GM19043 (cell line): ENCODE results near the gene AGPAT1.
A peak's percentile ranks its signal among the peaks of the same experiment; 100 is the strongest.
"Not testable (repeated sequence)": the region's sequence is repeated elsewhere in the genome, so short reads cannot be mapped to it uniquely, and the experiment has no call there.

Experiments
- ATAC-seq: cut with Tn5 transposase; IDR thresholded peaks from one replicate; pipeline ENCODE4 v1.9.1; 2021; ENCODE audit warnings: low read depth; ENCODE audit not compliant: unreplicated experiment

AGPAT1 gene

DNA sequence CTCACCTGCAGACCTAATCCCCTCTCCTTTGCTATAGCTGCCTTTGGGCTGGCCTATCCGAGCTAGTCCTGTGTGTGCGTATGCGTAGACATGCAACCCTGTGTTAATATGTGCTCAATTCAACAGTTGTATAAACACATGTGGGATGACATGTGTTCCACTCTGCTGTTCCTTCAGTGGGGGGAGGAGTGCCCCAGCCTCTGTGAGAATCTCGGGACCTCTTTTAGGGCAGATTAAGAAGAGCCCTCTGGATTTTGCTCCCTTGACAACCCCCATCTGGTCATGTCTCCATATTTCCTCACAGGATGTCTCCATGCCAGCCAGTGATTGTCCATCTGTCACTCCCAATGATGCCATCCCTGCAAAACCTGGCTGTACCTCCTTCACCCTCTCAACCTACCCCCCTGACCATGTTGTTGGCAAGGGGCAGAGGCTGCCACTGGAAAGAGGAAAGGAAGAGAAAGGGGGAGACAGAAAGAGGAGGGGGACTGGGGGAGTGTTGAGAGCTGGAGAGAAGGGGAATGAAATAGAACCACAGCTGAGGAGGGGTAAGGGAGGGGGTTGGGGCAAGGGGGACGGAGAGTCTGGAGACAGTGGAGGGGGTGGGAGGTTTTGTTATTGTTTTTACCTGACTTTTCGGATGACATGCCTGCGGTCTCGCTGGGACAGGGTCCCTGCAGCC is 24.6 kb downstream of the AGPAT1 start:
- ATAC-seq, result no peak

DNA sequence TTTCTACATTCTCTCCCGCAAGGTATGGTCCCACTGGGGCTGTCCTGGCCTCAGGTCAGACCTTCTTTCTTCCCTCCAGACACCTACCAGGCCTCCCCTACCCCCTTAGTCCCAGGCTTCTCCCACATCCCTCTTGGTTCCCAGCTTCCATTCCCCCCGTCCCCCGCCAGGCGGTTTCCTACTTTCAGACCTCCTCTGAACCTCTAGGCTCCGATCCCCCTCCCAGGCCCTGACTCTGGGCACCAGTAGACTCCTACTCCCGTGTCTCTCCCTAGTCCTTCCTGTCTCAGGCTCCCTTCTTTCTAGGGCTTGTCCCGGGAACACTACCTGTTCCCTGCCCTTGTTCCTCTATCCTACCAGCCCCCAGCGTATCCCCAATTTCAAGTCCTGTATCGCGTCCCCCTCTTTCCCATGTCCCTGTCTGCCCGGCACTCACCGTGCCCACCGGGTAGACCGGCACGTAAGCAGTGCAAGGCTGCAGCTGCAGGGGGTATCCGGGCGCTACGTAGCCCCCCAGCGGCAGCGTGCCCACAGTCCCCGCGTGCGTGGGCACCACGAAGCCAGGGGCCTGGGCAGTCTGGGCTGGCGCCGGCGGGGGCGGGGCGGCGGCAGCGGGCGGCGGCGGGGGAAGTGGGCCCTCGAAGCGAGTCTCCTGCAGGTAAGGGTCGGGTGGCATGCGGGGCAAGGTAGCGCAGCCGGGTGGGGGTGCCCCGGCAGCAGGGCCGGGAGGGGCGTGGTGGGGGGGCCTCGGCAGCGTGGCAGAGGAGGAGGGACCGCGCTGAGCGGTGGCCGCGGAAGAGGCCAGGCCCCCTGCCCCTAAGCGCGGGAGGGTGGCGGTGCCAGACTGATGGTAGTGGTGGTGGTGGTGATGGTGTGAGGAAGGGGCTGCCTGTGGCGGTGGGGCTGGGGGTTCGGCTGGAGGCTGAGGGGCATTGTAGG is 25.7 kb downstream of the AGPAT1 start:
- no peak for ATAC-seq

DNA sequence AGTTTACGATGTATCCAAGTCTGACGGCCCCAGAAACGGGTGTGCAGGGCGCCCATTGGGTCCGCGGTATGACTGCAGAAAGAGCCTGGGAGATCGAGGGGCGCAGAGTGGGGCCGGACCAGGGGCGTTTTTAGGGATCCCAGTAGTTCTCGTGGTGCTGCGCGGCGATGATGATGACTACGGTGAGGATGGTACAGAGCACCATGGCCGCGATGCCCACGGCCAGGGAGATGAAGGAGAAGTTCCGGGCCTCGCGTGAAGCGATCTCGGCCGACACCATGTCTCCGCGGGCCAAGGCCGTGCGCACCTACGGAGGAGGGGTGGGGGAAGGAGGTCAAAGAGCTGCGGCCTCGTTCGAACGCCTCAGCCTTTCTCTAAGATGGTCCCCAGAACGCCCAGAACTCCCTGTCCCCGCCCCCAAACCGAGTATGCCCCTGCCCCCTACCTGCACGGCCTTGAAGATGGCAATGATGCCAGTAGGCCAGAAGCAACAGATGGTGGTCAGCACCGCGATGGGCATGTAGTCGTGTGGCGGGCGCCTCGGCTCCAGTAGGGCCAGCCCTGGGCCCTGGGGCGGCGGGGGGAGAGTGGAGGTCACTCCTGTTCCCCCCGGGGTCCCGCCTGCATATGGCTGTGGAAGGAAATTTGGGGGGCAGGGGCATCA is 26.7 kb downstream of the AGPAT1 start:
- no peak for ATAC-seq

DNA sequence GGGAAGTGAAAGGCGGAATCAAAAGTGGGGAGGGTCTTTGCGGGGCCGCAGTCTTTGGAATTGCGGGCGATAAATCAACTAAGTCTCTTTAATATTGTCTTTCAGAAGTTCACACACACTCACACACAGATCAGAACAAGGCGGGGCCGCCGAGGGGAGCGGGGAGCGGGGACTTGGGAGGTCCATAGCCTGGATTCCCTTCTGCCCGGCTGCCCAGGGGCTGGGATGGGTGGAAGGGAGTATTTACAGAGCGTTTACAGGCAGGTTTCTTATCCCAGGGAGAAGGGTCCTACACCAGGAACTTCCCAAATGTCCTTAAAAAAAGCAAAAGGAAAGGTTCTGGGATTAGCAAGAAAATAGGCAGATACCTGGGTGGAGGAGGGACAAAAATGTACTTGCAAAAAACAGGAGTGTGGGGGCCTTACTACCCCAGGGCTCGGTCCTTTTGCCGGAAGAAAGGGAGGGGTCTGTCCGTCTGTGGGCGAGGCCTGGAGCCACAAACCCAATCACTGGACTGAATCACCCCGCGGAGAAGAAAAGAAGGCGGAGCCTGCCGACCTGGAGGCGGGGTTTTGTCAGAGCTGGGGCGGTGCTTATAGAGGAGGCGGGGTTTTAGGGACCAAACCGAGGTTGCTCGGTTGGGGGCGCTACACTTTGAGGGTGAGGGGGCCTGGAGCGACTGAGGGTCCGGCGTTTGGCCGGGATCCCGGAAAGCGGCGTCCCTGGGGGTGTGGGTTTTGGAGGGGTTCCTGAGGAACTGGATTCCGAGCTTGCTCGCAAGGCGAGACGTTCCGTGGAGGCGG is 27.4 kb downstream of the AGPAT1 start:
- ATAC-seq, result no peak

DNA sequence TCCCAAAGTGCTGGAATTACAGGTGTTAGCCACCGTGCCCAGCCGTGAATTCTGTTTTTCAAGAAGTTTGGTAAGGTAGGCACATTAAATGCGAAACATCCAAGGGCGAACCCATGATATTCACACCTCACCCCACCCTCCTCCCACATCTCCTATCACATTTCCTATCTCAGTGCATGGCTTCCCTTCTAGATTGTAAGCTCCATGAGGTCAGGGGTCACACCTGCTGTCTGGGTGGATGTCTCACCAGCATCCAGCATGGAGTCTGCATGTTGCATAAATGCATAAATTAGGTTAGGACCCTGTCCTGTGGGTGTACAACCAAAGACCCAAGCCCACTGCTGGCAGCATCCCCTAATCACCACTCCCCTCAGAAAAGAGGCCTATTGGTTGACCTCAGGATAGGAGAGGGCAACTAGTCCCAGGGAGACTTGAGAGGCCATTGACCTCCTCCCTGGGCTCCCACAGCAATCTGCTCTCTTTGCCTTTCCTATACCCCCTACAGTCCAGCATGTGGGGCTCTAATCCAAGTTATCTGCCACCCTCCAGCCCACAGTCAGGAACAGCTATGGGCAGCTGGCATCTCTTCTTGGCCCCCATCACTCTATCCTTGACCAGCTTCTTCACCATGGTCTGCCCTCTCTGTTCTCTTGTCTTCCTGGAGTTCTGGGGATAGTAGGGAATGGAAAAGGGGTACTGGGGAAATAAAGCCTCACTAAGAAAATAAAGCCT is 28.3 kb downstream of the AGPAT1 start:
- no peak for ATAC-seq

DNA sequence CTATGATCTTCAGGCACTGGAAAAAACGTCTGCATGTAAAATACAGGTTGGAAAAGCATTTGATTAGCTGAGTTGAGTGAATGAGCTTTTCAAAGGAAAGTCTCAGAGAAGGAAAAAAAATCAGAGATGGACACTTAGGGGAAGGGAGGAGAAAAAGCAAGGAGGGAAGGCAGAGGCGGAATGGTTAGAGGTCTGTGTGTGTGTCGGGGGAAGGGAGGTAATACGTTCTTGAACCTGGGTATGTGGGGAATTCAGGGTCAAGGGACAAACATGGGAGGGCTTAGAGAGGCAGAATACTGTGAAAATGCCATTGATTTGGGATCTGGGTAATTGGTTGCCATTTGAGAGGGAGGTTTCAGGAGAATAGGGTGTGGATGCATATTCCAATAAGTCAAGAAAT is 29.2 kb downstream of the AGPAT1 start:
- ATAC-seq, result no peak

DNA sequence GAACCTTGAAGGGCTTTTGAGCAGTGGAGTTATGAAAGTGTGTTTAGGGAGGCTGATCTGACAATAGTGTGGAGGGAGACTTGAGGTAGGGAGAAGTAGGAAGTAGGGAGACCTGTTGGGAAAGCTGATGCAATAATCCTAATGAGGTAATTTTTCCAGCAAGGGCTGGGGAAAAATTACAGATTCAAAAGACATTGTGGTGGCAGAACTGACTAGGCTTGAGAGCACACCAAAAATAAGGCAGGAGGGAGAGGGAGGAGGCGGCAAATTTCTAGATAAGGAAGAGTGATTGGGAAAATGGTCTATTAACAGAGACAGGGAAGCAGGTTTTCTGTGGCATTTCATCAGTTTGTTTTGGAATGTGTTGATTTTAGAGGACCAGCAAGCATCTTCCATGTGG is 29.6 kb downstream of the AGPAT1 start:
- no peak for ATAC-seq

DNA sequence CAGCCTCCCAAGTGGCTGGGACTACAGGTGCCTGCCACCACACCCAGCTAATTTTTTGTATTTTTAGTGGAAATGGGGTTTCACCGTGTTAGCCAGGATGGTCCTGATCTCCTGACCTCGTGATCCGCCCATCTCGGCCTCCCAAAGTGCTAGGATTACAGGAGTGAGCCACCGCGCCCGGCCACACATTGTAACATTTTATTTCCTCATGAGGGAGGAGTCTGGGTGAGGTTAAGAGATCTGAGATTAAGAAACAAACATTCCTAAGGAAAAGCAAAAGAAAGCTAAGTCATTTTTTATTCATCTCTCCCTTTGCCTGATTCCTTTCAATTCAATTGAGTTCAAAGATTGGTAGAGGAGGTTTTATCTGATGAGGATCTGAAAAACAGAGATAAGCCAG is 31.6 kb downstream of the AGPAT1 start:
- ATAC-seq, result not testable (repeated sequence)

DNA sequence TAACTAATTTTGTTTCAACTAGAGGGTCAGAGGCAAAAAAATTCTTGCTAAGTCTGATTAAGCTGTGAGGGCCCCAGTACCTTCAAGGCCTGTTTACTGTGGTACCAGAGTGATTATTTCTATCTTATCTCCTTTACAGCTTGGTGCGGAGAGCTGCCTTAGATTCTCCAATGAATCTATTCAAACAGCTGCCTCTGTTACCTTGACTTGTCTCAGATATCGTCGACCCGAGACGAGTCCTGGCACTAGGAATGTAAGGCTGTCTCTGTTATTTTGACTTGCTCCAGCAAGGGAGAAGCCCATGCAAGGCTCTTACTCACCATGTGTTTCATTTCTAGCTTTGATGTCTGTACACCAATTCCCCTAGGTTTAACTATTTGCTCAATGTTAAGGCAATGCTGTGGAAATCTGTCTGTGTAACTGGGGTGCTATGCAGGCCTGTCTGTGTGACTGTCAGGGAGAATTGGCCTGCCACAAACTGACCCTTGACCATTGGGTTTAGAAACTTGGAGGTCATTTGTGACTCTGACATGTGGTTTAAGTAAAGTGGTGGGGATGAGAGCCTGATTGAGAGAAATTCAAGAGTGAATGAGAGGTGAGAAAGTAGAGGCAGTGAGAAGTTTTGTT is 35.4 kb downstream of the AGPAT1 start:
- no peak for ATAC-seq

DNA sequence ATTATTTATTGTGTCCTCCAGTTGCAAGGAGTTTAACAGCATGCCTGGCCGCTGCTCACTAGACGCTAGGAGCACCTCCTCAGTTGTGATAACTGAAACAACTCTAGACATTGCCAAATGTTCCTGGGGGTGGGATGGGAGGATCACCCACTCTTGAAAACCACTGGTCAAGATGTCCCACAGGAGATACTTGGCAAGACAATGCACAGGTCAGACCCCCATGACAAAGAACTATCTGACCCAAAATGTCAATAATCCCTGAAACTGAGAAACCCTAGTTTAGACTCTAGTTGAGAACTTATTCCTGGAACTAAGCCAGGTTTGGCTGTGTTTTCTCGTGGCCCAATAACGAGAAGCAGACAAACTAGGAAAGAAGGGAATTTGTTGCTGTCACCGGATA is 36.3 kb downstream of the AGPAT1 start:
- ATAC-seq, result no peak

DNA sequence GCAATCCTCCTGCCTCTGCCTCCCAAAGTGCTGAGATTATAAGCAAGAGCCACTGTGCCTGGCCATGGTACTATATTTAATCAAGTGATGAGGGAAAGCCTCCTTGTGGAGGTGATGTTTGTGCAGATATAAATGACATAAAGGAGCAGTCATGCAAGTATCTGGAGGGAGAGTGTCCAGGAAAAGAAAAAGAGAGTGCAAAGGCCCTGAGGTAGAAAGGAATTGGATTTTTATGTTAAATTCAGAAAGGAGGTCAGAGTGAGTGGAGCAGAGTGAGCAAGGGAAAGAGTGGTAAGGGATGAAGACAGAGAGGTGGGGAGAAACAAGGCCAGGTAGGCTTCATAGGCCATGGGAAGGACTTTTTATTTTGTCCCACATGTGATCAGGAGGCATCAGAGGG is 38.4 kb downstream of the AGPAT1 start:
- ATAC-seq, result no peak

DNA sequence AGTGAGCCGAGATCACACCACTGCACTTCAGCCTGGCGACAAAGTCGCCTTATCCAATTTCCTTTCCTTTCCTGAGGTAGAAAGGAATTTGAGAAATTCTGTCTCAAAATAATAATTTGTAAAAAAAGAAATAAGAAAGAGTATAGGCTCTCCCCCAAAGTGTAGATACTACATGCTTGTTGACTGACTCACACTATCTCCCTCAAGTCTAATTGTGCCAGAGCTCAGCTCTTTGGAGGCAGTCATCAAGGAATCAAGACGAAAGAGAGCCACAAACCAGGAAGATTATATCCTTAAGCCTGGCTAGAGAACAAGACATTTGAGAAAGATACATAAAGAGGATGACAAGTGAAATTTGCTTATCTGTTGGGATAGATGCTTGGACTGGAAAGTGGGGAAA is 42.1 kb downstream of the AGPAT1 start:
- no peak for ATAC-seq

DNA sequence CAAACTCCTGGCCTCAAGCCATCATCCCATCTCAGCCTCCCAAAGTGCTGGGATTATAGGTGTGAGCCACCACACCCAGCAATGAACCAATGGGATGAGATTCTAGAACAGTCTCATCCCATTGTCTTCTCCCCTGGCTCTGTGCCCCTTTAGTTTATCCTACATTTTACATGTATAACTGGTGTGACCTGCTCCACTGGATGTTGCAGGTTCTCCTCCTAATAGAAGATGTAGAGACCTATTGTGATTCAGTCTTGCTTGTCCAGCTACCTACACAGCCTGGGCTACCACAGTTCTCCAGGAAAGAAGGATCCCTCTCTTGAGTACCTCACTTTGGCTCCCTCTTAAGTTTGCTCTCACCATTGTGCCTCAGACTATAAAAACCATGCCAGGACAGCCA is 43.8 kb downstream of the AGPAT1 start:
- ATAC-seq, result no peak

DNA sequence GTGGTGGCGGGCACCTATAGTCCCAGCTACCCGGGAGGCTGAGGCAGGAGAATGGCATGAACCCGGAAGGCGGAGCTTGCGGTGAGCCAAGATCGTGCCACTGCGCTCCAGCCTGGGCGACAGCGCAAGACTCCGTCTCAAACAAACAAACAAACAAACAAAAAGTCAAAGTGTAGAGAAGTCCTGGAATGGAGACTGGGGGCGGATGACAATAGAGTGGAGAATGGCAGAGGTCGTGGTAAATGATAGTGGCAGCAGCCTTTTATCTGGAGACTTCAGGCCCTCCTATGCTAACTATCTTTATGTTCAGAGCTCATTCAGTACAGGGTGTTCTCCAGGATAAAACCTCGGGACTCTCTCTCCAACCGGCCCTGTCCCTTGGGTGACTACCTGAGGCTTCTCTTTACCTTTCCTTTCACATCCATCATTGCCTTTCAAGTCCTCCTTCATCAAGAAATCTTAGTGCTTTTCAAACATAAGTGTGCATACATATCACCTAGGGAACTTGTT is 44.4 kb downstream of the AGPAT1 start:
- no peak for ATAC-seq

DNA sequence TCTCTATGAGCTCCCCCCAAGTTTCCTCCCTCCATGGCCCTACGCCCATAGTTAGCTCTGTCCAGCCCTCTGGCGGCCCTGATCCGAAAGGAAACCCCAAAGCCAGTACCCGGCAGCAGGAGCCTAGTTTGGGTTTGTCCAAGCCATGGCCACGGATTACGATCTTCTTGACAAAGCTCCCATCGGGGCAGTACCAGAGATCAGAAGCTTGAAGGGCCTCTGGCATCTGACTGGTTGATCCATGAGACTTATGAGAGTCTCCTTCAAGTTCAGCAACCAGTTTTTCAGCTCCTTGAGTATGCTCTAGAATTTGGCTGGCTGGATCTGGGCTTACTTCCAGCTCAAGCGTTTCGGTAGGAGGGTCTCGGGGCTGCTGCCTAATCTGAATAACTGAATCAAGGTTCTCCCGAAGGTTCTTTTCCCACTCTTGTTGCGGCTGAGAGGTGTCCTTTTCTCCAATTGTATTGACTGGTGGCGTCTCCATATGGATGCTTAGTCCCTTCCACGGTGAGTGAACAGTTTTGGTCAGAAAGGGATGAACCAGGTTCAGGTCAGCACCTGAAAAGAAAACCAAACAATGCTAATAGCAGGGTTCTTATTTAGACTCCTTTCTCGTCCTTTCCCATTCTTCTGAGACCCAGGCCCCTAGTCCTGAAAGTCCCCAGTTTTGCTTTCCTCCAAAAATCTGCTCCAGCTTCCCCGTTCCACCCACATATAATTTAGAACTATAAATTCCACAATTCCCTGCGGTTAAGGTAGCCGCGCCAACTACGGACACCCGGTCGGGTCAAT is 46.4 kb downstream of the AGPAT1 start:
- ATAC-seq, result no peak

DNA sequence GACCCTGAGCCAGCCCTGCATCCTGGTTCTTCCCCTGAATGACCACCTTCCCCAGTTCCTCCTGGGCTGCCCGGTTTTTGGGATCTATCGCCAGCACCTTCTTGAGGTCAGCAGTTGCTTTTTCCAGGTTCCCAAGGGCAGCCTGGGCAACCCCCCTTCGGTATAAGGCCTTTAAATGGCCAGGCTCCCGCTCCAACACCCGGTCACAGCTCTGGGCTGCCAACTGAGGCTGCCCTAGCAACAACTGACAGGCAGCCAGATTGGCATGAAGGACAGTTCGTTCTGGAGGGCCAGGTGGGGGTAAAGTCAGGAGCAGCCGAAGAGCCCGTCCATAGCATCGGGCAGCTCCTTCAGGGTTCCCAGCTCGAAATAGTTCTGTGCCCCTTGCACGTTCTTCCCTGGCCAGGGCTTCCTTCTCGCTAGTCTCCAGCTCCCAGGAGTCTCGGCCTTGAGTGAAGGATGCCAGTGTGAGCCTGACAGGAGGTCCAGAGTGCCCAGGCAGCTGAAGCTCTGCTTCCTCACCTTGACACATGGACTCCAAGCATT is 47.1 kb downstream of the AGPAT1 start:
- ATAC-seq, result no peak

DNA sequence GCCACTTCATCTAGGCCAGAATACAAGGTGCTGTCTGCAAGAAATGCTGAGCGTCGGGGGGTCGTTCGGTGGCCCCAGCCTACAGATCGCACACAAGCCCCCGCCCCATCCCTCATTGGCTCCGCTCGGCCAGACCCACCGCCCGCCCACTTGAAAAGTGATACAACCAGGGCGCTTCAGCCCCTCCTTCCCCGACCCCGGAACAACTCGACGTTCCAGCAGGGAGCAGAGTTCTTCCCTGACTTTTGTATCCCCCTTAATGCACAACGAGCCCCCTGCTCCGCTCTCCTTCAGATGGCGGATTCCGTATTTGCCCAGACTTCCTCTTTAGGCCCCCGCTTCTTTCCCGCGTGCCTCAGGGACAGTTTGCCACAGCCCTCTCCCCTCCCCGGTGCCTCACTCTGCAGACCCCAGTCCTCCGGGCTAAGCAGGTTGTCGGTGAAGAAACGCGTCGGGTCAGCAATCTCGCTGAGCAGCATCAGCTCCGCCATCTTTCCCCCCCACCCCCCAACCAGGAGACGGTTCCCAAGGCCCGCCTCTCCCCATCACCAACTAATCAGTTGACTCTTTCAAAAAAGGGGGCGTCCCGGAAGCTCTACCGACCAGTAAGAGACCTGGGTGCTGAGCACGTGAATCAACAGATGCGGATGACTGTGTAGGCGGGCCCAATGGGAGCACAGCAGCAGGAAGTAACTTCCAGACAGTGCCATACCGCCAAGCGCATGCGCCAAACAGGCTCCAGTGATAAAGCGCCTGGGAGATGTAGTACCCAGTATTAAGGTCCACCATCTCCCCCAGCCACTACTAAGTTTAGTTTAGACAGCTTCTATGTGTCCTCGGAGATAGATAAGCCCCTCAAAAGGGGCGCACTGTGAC is 47.9 kb downstream of the AGPAT1 start, which contains the start of gene ATF6B:
Gene ATF6B (minus strand): TSS at position 530 of the 876 bp plus-strand sequence. CDS start 39 bp downstream, at position 491.
- peak; percentile 84 for ATAC-seq
